Uterus (tissue), 4 donors: ENCODE results near the gene HOXD4. TPM values are rescaled to one million over a fixed set of nuclear protein-coding genes. Genes with fewer than 3 reads are reported as not detected.

Experiments used
- DNase-seq, 2 donors: peaks; one replicate each; pipeline ENCODE4 v3.0.0-alpha.2; 2019 to 2020
- H3K27ac ChIP-seq, 2 donors: fragments of 200-600 bp; sonication (generic); 1 replicate in 1 of 2; 2 replicates in 1 of 2; pipeline ENCODE4 v1.5.1; 2016 to 2018
- H3K27me3 ChIP-seq, 2 donors: fragments of 200-600 bp; sonication (generic); one replicate each; pipeline ENCODE4 v1.5.1; 2018 to 2019; ENCODE audit warnings: control low read depth in 1 of 2
- H3K36me3 ChIP-seq, 2 donors: fragments of 200-600 bp; sonication (generic); one replicate each; pipeline ENCODE4 v1.5.1; 2019; ENCODE audit warnings: control low read depth in 1 of 2
- H3K4me1 ChIP-seq, 2 donors: fragments of 200-600 bp; sonication (generic); one replicate each; pipeline ENCODE4 v1.5.1; 2018 to 2019; ENCODE audit warnings: control low read depth in 1 of 2
- H3K4me3 ChIP-seq, 2 donors: fragments of 200-600 bp; sonication (generic); 1 replicate in 1 of 2; 2 replicates in 1 of 2; pipeline ENCODE4 v1.5.1; 2018 to 2019; ENCODE audit warnings: mild to moderate bottlenecking in 1 of 2
- H3K9me3 ChIP-seq, 2 donors: fragments of 200-600 bp; sonication (generic); one replicate each; pipeline ENCODE4 v1.5.1; 2019; ENCODE audit warnings: control low read depth in 1 of 2
- CTCF ChIP-seq, 4 experiments: fragments of 200-600 bp in 2 of 4; fragments of 450-650 bp in 2 of 4; sonication (generic) in 2 of 4; IDR thresholded peaks; one replicate each; pipeline ENCODE4 v1.5.1; 2016 to 2019; ENCODE audit warnings: antibody characterized with exemption in 4 of 4, mild to moderate bottlenecking in 2 of 4, moderate library complexity in 1 of 4
- POLR2A ChIP-seq, 2 donors: fragments of 450-650 bp; IDR thresholded peaks; one replicate each; pipeline ENCODE4 v1.6.1; 2016; ENCODE audit warnings: antibody characterized with exemption in 2 of 2, mild to moderate bottlenecking in 1 of 2, moderate library complexity in 1 of 2
- intact Hi-C: fragments of 100-400 bp; cut with DNase I; formaldehyde crosslinking; loops from one replicate; pipeline ENCODE4 v1.15.1; 2023; ENCODE audit warnings: low total_unique reads
- total RNA-seq, 4 donors: library from RNA; depleted of rRNA in 3 of 4; stranded (reverse); fragments of >200 nt in 3 of 4; gene quantifications; one replicate each; pipeline versions ENCODE4 v1.1.0 to v1.2.4, GENCODE V29; 2014 to 2023
- donor health status: DM: yes; HTN: yes; CAD: no.

HOXD4 gene
- total RNA-seq, 4 donors from 2014 or later = 6.8 to 41.6 (median 13.0) TPM

GRCh38 chr2:176187899-176188773, 36.8 kb downstream of the HOXD4 start, which contains the start of gene HOXD1:
Gene HOXD1 (plus strand): TSS chr2:176188668. CDS start chr2:176188802, 134 bp downstream.
- Histone ChIP-seq H3K27me3 (peaks cover 0 to 4% of the 10 kb centered on the region in 2 donors), H3K4me1 (peaks cover 0 to 9% of the 10 kb centered on the region in 2 donors), H3K9me3 (no peaks in the 10 kb centered on the region), H3K4me3 (peak within 1 kb of the TSS; percentile 69 to 82), H3K27ac (peak within 1 kb of the TSS; percentile 74 to 79), H3K36me3 (no peaks in the 10 kb centered on the region)
- TF ChIP-seq POLR2A (IDR thresholded peaks at IDR 0.05) = peak; percentile 1 to 23
- TF ChIP-seq CTCF (IDR thresholded peaks at IDR 0.05) = no peak
- DNase-seq = peak; percentile 49 to 50
- intact Hi-C loops = no loop called here

- intact Hi-C loops = no loop called here
- H3K36me3 ChIP-seq = no peaks in the 10 kb centered on the region
- peak overlapping the region; percentile 74 to 79 for H3K27ac ChIP-seq
- TF ChIP-seq CTCF (IDR thresholded peaks at IDR 0.05) (peak in 1 of 4 experiments; percentile 18), POLR2A (IDR thresholded peaks at IDR 0.05) (peak in 1 of 2 donors; percentile 21)
- peaks cover 0 to 4% of the 10 kb centered on the region in 2 donors for H3K27me3 ChIP-seq
- DNase-seq = no peak
- H3K4me1 ChIP-seq = peaks cover 0 to 9% of the 10 kb centered on the region in 2 donors
- no peaks in the 10 kb centered on the region for H3K9me3 ChIP-seq
- H3K4me3 ChIP-seq = peak overlapping the region; percentile 69 to 82
Observed at GRCh38 chr2:176188774-176189680, 37.7 kb downstream of the HOXD4 start.

GRCh38 chr2:176189681-176190641, 38.6 kb downstream of the HOXD4 start:
- Histone ChIP-seq H3K9me3 (no peaks in the 10 kb centered on the region), H3K27ac (no peak overlapping the region), H3K4me3 (peak overlapping the region in 1 of 2 donors; percentile 82), H3K36me3 (no peaks in the 10 kb centered on the region), H3K27me3 (peaks cover 0 to 4% of the 10 kb centered on the region in 2 donors), H3K4me1 (peaks cover 0 to 9% of the 10 kb centered on the region in 2 donors)
- intact Hi-C loops = no loop called here
- TF ChIP-seq CTCF (IDR thresholded peaks at IDR 0.05) (no peak), POLR2A (IDR thresholded peaks at IDR 0.05) (no peak)
- DNase-seq = no peak

GRCh38 chr2:176192351-176192750, 41.0 kb downstream of the HOXD4 start:
- Histone ChIP-seq H3K36me3 (no peaks in the 10 kb centered on the region), H3K27me3 (peaks cover 0 to 4% of the 10 kb centered on the region in 2 donors), H3K4me1 (peaks cover 0 to 9% of the 10 kb centered on the region in 2 donors), H3K4me3 (no peak overlapping the region), H3K9me3 (no peaks in the 10 kb centered on the region), H3K27ac (no peak overlapping the region)
- intact Hi-C loops = no loop called here
- DNase-seq = no peak
- TF ChIP-seq POLR2A (IDR thresholded peaks at IDR 0.05) = no peak
- no peak for TF ChIP-seq CTCF (IDR thresholded peaks at IDR 0.05)
